HuH-7 (cell line): Measurements from ENCODE around the gene CCR9.
A peak's percentile ranks its signal among the peaks of the same experiment; 100 is the strongest.

Experiments
- DNase-seq: peaks from one replicate; pipeline ENCODE4 v3.0.0; 2011; ENCODE audit warnings: low spot score

Gene CCR9

DNA sequence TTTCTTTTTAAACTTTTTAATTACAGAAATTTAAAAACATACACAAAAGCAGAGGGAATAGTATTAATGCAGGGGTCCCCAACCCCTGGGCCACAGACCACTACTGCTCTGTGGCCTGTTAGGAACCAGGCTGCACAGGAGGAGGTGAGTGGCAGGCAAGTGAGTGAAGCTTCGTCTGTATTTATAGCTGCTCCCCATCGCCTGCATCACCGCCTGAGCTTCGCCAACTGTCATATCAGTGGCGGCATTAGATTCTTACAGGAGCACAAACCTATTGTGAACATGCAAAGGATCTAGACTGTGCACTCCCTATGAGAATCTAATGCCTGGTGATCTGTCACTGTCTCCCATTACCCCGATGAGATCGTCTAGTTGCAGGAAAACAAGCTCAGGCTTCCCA, 22.4 kb downstream of the CCR9 start:
- no peak for DNase-seq

DNA sequence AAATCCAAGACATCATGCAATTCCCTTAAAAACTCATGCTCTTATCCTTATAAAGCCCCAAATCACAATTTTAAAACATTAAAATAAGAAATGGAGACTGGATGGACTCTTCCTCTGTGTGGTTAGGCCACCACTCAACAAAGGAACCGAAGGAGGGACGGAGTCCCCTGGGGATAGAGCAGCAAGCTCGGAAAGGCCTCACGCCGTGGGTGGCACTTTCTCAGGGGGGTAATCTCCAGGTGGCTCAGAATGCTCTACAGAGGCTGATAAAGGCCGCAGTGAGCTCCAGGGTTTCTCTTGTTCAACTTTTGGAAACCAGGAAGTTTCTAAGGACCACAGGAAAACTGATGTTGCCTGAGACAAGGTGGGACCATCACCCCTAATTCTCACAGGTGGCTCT, 23.2 kb downstream of the CCR9 start:
- DNase-seq, result no peak

DNA sequence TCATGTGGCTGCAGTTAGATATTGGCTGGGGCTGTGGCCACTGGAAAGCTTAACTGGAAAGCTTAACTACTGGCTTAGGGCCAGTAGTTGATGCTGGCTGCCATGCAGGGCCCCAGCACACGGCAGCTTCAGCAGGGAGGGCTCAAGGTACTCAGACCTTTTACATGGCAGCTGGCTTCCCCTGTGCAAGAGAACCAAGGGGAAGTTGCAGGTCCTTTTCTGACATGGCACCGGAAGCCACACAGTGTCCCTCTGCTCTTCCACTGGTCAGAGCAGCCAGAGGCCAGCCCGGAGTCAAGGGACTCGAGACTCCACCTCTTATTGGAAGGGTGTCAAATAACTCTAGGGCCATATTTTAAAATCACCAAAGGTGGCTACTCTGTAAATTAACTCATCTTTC, 24.5 kb downstream of the CCR9 start:
- no peak for DNase-seq

- DNase-seq, result no peak
Observed at GRCh38 chr3:45911511-45912226, 25.3 kb downstream of the CCR9 start.

- no peak for DNase-seq
Observed at GRCh38 chr3:45912435-45912834, 26.1 kb downstream of the CCR9 start.

GRCh38 chr3:45914362-45915058, 28.2 kb downstream of the CCR9 start:
- no peak for DNase-seq

DNA sequence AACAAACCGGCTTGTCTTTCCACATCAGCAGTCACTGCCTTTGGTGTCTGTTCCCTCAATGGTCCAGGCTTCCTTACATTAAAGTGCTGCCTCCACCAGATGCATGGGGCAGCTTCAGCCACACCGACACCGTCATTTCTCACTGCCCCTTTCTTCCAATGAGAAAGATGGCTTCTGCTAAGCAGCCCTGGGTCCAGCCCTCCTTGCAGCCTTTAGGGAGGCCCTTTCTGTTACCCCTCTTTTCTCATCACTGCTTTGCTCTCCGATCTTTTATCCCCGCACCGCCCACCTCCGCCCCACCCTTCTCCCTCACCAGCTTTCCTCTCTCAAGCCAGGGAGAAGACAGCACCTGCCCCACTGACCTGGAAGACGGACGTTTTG, 28.7 kb downstream of the CCR9 start:
- DNase-seq, result no peak

DNA sequence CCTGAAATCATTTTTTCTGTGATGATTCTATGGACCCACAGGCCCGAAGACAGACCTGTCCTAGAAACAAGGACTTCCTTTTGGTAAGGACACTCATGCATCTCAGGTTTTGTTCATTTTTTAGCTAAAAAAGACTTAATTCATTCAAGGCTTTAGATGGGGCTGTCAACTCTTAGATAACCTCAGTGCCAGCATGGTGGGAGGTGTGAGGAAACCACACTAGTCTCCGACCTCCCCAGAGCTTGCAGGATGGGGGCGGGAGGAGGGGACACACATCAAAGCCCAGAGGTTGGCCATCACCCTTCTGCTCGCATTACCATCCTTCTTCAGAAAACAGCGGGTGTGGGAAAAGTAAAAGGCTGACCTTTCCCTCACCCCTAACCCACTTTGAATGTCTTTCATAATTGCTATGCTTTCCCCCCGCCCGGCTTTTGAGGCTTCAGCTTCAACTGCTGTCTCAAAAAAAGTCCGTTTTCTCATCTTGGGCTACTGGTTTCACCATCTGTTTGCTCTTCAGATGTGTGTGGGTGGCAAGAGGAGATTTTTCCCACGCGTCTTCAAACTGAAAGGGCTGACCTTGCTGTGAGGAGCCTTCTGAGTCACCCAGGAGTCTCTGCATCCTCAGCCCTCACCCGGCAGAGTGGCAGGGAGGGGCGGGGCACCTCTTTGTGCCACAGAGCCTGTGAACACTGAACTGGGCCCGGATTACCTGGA, 29.3 kb downstream of the CCR9 start:
- DNase-seq, result no peak

DNA sequence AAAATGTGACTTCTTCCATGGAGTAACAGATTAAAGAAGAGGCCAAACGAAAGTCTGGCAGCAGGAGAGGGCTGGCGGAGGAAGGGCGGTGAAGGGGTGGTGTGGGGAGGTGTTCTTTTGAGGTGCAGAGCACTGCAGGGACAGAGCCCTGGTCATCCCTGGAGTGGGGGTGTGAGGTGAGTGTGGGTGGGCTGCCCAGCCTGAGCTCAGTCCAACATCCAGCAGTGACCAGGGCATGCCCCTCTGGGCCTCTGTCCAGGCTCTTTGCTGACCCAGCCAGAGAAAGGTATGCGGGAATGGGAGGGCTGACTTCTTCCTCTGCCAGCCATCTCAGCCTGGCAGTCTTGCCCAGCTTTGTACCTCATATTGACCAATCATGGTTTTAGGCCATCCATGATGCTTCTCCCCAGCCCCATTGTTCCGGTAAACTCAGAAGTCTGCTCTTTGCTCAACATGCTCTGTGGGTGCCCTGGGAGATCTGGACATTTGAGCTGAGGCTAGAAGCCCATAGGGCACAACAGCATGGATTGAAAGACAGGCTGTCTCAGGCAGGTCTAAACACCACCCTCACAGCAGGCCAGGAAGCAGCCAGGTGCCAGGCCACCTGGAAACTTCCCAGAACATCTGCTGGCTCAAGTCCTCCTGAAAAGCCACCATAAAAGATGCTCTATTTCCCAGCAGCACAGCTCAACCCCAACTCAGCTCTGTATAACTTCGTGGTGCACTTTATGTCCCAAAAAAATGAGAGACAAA, 31.0 kb downstream of the CCR9 start:
- DNase-seq, result no peak

DNA sequence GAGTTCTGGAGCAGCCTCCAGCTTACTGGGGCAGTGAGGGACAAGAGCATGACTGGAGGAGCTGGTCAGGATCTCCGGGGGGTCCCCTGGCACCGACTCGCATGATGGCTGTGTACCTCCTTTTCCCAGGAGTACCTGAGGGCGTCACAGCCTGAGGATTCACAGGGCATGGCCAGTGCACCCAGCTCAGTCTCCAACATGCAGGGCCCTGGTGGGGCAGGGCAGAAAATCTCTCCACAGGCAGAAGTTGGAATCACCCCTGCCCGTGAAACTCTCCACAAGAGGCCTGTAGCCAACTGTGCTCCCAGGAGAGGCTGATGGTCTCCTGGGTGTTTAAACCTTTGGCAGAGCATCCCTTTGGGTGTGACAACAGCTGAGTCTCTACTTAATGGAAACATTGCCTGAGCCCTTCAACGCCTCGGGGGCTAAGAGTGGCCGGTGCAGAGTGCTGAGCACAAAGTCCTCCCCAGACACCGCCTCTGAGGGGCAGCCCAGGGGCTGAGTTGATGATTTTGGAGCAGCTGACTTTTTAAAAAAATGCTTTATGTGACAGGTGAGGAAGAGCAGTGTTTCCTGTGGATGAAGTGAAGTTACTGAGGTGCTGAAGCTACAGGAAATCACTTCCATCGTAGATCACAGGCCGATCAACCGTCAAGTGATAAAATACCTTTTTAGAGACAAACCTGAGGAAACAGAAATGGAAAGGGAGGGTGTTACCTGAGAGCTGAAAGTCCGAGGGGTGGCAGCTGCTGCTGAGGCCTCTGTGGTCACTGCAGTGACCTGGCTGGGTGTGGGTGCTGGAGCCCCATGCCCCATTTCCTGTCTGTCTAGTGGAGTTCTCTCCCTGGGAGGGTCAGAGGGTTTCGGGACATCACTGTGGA, 35.1 kb downstream of the CCR9 start:
- DNase-seq, result no peak

DNA sequence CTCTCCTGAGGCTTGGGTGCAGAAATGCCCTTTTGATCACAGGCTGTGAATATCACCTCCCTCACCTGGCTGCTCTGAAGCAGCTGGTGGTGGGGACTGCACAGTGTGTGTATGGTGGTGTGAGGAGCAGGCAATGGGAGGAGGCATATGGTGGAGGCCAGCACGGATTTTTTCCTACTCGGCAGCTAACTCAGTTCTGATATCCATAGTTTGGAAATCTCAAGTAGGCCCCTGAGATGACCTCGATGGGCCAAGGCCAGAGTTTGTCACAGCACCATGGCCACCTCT, 35.6 kb downstream of the CCR9 start:
- DNase-seq, result no peak

DNA sequence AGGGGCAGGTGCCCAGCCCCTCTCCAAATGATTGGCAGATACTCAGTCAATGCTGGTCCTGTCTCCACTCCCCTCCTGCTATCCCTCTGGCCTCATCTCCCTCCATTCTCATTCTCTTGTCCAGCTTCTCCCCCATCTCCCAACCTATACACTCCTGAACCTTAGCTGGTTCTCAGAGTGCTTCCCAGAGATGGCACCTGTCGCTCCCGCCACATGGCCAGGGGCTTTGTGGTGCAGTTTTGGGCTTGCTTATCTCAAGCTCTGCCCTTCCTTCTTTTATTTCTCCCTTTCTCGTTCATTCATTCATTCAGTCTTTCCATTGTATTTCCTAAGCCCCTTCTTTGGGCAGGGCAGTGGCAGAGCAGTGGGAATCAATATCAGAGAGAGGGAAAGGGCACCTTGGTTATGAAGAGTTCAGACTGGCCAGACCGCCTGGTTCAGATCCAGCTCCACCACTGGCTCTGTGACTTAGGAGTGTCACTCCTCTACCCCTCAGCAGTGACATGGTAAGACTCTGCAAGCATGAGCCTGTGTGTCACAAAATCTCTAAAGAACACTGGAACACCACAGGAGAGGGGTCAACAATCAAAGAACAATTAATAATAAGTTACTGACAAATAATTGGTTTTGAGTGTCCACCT, 36.7 kb downstream of the CCR9 start:
- DNase-seq, result no peak

DNA sequence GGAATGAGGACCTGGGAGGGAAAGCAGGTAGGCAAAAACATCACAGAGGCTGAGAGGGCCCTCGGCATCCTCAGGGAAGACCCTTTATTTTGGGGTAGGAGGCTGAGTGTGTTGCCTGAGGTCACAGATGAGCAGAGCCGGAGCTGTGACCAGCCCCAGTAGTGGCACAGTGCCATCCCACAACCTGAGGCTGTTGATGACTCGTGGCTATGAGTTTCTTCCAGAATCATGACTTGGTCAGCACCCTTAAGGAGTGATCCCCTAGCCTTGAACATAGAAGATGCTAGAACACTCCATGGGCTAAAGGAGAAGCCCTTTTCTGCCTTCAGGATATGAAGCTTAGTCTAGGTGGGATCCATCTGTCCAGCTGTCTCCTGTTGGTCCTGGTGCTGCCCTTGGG, 37.4 kb downstream of the CCR9 start:
- DNase-seq, result no peak

GRCh38 chr3:45927881-45928280, 41.5 kb downstream of the CCR9 start:
- DNase-seq, result no peak

GRCh38 chr3:45929042-45929679, 42.8 kb downstream of the CCR9 start:
- peak; percentile 77 for DNase-seq

GRCh38 chr3:45931496-45931895, 45.2 kb downstream of the CCR9 start:
- no peak for DNase-seq

- no peak for DNase-seq
Observed at GRCh38 chr3:45932112-45932511, 45.8 kb downstream of the CCR9 start.

GRCh38 chr3:45933591-45933990, 47.2 kb downstream of the CCR9 start:
- no peak for DNase-seq

GRCh38 chr3:45936261-45936660, 49.9 kb downstream of the CCR9 start:
- no peak for DNase-seq

DNA sequence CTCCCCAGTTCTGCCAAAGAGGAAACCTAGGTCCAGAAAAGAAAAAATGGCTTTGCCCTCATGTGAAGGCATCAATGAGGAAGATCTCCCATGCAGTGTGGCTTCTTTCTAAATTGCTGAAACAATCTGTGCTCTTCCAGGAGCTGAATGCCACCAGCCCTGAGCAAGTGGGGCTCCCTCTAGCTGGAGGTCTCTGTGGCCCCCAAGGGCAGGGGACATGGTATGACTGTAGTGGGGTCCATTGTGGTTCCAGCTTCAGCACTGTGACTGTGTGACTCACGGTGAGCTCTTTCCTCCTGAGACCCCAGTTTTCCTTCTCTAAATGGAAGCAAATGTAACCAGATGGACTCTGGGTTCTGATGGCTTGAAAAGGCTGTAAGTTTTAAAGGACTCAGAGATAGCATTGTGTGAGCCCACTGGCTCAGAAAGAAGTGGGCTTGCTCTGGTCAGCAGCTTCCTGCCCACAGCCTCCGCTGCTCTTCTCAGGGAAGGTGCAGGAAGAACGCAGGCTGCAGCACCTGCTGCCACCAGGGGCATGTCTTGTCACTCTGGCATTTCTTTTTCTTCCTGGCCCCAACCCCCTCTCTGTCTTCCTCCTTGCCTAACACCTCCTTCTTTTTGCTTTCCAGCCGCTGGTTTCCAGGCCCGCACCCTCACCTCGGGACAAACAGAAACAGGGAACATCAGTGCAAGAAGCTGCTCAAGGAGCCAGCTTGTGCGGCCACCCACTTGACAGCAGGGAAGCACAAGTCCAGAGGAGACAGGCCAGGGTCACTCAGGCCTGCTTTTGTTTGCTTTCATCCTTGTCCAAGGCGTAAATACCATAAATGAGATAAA, 51.1 kb downstream of the CCR9 start:
- DNase-seq, result no peak
